Fibroblast of mammary gland (primary cell): ENCODE data around the gene PPP2R3C.
"Not testable (repeated sequence)": the region's sequence is repeated elsewhere in the genome, so short reads cannot be mapped to it uniquely, and the experiment has no call there.

ENCODE experiments used
- DNase-seq: peaks from one replicate; pipeline ENCODE4 v3.0.0-alpha.2; 2010; ENCODE audit warnings: low read depth
- H3K4me3 ChIP-seq: 2 replicates; pipeline ENCODE4 v1.5.1; 2011; ENCODE audit warnings: low read depth, mild to moderate bottlenecking, low read length, moderate library complexity; ENCODE audit not compliant: control insufficient read depth
- TF ChIP-seq, protein P1 (sequence below): conservative IDR thresholded peaks from 2 replicates; pipeline ENCODE4 v1.5.1; 2011; ENCODE audit warnings: low read depth, low read length, inconsistent platforms; ENCODE audit not compliant: control insufficient read depth, insufficient read depth

Gene PPP2R3C

DNA sequence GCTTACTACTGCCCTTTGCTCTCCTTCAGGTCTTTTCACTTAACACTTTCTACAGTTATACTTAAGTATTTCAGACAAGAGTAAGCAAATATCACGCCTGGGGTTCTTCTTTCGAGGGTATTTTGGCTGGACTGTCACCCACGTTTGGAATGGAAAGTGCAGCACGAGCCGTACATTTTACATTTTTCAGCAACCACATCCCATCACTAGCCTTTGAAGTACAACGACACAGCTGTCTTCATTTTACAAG is 76.1 kb downstream of the PPP2R3C start:
- no peak for DNase-seq
- TF ChIP-seq, protein P1, sequence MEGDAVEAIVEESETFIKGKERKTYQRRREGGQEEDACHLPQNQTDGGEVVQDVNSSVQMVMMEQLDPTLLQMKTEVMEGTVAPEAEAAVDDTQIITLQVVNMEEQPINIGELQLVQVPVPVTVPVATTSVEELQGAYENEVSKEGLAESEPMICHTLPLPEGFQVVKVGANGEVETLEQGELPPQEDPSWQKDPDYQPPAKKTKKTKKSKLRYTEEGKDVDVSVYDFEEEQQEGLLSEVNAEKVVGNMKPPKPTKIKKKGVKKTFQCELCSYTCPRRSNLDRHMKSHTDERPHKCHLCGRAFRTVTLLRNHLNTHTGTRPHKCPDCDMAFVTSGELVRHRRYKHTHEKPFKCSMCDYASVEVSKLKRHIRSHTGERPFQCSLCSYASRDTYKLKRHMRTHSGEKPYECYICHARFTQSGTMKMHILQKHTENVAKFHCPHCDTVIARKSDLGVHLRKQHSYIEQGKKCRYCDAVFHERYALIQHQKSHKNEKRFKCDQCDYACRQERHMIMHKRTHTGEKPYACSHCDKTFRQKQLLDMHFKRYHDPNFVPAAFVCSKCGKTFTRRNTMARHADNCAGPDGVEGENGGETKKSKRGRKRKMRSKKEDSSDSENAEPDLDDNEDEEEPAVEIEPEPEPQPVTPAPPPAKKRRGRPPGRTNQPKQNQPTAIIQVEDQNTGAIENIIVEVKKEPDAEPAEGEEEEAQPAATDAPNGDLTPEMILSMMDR: no peak
- peak overlapping the region; percentile 71 for H3K4me3 ChIP-seq

DNA sequence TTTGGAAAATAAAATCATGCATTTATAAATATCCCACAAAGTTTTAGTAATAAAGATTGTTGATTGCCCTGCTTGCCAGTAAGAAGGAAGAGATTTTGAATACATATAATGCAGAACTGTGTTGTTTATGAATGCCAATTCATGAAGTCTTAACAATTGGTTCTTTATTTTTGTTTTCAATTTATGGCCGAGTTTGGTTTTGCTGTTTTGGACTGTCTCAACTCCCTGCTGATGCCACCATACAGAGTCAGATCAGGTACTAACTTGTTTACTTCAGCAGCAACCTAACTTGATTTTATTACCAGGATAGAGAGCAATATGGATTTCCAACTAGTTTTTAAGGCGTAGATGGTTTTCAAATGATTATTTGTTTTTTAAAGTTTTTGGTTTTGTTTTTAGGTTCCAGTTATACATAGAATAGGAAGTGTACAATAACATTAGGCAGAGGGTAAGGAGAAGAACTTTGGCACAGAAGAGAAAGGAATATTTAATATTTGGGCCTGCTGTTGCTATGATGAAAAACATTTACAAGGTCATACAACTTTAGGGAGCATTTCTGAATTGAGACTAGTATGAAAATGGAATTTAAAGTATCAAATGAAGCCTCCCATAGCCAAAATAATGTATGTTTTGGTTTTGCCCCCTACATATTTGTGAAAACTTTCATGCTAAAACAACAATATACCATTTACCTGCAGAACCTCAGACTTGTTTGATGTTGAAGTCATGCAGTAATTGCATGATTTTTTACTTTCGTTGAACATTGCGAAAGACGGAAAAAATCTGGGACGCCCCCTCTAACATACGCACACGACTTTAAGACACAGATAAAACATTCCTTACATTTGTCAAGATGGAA is 76.6 kb downstream of the PPP2R3C start:
- peak; percentile 55 for DNase-seq
- TF ChIP-seq, protein P1: no peak
- peak overlapping the region; percentile 71 for H3K4me3 ChIP-seq

DNA sequence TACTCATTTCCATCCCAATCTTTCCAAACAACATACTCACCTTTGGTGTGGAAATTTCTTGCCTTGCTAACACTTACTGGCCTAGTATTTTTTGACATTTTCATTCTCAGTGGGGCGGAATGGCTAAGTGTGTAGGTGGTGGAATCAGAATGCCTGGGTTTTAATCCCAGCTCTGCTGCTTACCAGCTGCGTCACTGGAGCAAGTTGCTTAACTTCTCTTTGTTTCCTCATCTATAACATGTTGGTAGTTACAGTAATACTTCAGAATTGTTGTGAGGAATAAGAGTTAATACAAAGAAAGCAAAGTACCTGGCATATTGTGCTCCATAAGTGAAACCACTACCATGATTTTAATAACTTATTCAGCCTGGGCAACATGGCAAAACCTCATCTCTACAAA is 78.7 kb downstream of the PPP2R3C start:
- no peak for DNase-seq
- H3K4me3 ChIP-seq: no peak overlapping the region
- TF ChIP-seq, protein P1: no peak

DNA sequence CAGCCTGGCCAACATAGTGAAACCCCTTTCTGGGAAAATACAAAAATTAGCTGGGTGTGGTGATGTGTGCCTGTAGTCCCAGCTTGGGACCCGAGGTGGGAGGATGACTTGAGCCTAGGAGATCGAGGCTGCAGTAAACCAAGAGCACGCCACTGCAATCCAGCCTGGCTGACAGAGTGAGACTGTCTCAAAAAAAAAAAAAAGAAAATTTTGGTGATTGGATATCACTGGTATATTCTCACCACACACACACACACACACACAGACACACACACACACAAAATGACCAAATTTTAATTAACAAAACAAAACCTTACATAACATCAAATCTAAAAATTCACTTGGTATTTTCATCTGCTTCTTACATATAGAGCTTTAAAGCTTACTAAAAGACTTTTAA is 79.2 kb downstream of the PPP2R3C start:
- H3K4me3 ChIP-seq: no peak overlapping the region
- DNase-seq: no peak
- TF ChIP-seq, protein P1: no peak

DNA sequence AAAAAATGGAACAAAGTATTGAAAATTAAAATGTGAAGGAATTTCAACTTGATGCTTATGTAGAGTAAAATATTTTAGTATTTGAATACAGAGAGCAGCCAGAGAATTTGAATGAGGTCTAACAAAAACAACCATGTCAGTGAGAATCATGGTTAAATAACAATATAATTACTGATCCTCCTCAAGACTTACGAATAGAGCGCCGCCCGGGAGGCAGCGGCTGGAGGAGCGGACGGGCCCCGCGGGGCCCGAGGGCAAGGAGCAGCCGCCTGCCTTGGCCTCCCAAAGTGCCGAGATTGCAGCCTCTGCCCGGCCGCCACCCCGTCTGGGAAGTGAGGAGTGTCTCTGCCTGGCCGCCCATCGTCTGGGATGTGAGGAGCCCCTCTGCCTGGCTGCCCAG is 83.5 kb downstream of the PPP2R3C start:
- H3K4me3 ChIP-seq, DNase-seq: not testable (repeated sequence)
